T-helper 22 cell (primary cell): ENCODE measurements around the gene CDH4.

Source experiments
- DNase-seq: peaks from one replicate; pipeline ENCODE4 v3.0.0-alpha.2; 2020; ENCODE audit warnings: low read depth

Gene CDH4

GRCh38 chr20:61284752-61285151, 32.7 kb downstream of the CDH4 start:
- DNase-seq = no peak

GRCh38 chr20:61285152-61285645, 33.1 kb downstream of the CDH4 start:
- DNase-seq = no peak

- no peak for DNase-seq
Measured at GRCh38 chr20:61285691-61286090, 33.6 kb downstream of the CDH4 start.

- DNase-seq = no peak
Measured at GRCh38 chr20:61287583-61288275, 35.7 kb downstream of the CDH4 start.

- DNase-seq = no peak
Measured at GRCh38 chr20:61288331-61288784, 36.3 kb downstream of the CDH4 start.

- no peak for DNase-seq
Measured at GRCh38 chr20:61289166-61289565, 37.1 kb downstream of the CDH4 start.

GRCh38 chr20:61290721-61291120, 38.7 kb downstream of the CDH4 start:
- no peak for DNase-seq

GRCh38 chr20:61291166-61291829, 39.2 kb downstream of the CDH4 start:
- no peak for DNase-seq

- no peak for DNase-seq
Measured at GRCh38 chr20:61292391-61292790, 40.3 kb downstream of the CDH4 start.

GRCh38 chr20:61292821-61293612, 41.0 kb downstream of the CDH4 start:
- no peak for DNase-seq

GRCh38 chr20:61293951-61294350, 41.9 kb downstream of the CDH4 start:
- DNase-seq = no peak

- DNase-seq = no peak
Measured at GRCh38 chr20:61295249-61295648, 43.2 kb downstream of the CDH4 start.

- DNase-seq = no peak
Measured at GRCh38 chr20:61295682-61296628, 43.9 kb downstream of the CDH4 start.

- DNase-seq = no peak
Measured at GRCh38 chr20:61296629-61297019, 44.6 kb downstream of the CDH4 start.

GRCh38 chr20:61297491-61297890, 45.4 kb downstream of the CDH4 start:
- no peak for DNase-seq

- no peak for DNase-seq
Measured at GRCh38 chr20:61297986-61298385, 45.9 kb downstream of the CDH4 start.

GRCh38 chr20:61298661-61299060, 46.6 kb downstream of the CDH4 start:
- DNase-seq = no peak

- DNase-seq = no peak
Measured at GRCh38 chr20:61299104-61299503, 47.0 kb downstream of the CDH4 start.

GRCh38 chr20:61299618-61300017, 47.6 kb downstream of the CDH4 start:
- DNase-seq = no peak

GRCh38 chr20:61300293-61300692, 48.2 kb downstream of the CDH4 start:
- DNase-seq = no peak

GRCh38 chr20:61300709-61301108, 48.6 kb downstream of the CDH4 start:
- DNase-seq = no peak
